ENCODE data around the gene CNIH3.
"Not testable (repeated sequence)": the region's sequence is repeated elsewhere in the genome, so short reads cannot be mapped to it uniquely, and the experiment has no call there.

CNIH3 gene

DNA sequence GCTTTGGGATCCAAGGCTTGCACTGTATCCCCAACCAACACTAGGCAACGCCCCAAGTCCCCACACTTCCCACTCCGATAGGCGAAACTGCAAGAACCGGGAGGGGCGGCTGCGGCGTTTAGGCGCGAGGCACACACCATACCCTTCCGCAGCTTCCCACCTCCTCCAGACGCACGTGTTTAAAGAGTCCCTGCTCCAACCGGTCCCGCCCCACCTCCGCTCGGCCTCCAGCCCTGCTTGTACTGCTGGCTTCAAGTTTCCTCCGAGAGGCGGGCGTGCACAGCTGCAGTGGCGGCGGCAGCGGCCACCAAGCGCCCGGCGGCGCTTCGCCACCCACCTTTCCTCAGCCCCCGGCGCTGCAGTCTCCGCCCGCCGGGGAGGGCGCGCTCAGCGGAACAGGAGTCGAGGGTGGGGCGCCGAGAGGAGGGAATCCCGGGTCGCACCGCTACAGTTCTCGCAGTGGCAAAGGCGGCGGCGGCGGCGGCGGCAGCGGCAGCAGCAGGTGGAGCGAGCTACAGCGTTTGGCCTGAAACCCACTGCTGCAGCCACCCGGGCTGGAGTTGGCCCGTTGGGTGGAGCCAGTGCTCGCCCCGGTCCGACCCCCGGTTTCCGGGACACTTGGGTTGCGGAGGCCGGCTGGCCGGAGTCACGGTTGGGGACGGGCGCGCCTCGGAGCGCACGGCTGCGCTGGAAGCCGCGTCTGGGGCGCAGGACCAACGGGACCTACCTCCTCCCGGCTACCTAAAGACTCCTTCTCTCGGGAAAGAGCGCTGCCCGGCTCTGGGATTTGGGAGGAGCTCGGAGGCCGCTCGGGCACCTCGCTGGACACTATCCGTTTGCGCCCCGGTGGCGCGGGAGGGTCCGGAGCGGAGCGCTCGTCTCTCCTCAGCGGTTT, at the start of gene CNIH3:
Gene CNIH3, plus strand, starts transcription at position 457 of the 895 bp plus-strand sequence. CDS start 858 bp downstream, outside the sequence.
- peak; percentile 67 for DNase-seq

DNA sequence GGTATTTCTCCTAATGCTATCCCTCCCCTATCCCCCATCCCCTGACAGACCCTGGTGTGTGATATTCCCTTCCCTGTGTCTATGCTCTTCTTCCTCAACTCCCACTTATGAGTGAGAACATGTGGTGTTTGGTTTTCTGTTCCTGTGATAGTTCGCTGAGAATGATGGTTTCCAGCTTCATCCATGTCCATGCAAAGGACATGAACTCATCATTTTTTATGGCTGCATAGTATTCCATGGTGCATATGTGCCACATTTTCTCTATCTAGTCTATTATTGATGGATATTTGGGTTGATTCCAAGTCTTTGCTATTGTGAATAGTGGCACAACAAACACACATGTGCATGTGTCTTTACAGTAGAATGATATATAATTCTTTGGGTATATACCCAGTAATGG, 49.6 kb upstream of the CNIH3 start:
- not testable (repeated sequence) for DNase-seq

DNA sequence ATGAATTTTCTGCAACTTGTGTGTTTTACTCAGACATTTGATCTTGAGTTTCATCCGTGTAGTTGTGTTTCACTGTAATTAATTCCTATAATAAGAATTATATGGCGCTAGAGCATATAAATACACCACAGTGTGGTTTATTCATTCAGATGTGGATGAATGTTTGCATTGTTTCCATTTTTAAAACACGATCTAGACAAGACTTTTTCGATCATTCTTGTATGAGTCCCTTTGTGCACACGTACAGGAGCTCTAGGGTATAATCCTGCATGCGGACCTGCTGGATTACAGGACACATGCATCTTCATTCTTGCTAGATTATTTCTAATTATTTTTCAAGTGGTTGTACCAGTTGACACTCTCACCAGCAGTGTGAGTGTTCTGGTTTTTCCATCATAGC, 46.8 kb upstream of the CNIH3 start:
- DNase-seq: no peak

DNA sequence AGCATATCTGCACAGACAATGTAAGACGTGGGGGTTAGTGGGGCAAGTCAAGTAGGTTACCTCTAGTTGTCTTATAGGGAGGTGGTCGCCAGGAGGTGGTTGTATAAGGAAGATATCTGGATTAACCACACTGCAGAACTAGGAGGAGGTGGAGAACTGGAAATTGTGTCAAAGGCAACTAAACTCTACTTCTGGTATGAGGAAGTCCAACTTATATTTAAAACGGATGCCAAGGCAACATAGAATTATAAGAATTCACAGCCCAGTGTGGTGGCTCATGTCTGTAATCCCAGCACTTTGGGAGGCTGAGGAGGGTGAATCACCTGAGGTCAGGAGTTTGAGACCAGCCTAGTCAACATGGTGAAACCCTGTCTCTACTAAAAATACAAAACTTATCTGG, 44.1 kb upstream of the CNIH3 start:
- not testable (repeated sequence) for DNase-seq

DNA sequence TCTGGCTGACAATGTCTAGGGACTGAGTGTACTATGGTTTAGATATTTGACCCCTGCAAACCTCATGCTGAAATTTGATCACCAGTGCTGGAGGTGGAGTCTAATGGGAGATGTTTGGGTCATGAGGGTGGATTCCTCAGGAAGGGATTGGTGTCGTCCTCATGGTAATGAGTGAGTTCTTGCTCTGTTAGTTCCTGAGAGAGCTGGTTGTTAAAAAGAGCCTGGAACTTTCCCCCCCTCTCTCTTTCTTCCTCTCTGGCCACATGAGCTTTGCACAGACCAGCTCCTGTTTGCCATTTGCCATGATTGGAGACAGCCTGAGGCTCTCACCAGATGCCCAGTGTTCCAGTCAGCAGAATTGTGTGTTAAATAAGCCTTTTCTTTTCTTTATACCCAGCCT, 36.6 kb upstream of the CNIH3 start:
- DNase-seq: no peak

DNA sequence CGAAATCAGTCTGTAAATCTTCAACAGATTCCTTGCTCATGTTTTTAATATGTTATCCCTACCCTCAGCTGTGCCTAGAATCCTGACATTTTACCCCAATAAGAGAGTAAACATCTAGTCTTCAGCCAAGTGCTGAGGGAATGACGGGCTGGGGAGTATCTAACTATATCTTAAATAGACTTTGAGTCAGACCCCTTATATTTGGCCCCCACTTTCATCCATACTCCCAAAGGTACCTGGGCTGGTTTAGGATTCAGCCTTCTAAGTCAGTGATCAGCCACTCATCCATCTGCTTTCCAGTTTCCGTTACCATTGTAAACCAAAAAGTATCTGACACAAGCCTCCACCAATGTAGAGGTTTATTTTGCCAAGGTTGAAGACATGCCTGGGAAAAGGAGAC, 36.1 kb upstream of the CNIH3 start:
- DNase-seq: no peak

DNA sequence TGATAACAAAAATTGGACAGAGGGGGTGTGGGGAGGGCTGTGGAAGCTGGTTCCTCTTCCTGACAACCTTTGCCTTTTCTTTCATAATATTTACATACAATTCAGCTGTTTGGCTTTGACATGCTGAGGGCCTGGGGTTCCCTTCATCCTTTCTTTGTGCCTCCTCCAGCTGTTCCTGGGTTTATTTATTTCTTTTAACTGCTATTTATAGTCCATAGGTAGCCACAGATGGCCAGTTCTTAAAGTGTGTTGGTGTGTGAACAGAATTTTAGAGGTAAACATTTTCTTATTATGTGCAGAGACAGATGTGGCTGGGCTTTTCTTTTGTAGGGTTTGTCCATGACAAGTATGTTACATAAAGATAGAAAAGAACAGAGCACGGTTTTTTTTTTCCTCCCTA, 34.1 kb upstream of the CNIH3 start:
- no peak for DNase-seq

DNA sequence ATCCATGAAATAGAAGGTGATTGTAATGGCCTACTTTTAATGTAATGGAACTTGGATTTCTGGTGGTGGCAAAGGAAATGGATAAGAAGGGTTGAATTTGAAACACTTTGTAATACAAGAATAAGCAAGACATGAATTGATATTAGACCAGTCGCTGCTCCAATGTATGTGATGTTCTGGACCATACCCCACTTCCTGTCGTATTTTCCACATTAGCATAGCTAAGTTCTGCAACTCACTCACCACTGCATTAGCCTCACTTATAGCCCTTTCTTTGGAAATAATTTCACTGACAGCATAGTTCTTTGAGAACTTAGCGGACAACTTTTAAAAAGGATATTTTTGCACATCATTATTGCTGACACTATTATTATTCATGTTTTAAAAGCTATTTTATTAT, 32.3 kb upstream of the CNIH3 start:
- DNase-seq: no peak

DNA sequence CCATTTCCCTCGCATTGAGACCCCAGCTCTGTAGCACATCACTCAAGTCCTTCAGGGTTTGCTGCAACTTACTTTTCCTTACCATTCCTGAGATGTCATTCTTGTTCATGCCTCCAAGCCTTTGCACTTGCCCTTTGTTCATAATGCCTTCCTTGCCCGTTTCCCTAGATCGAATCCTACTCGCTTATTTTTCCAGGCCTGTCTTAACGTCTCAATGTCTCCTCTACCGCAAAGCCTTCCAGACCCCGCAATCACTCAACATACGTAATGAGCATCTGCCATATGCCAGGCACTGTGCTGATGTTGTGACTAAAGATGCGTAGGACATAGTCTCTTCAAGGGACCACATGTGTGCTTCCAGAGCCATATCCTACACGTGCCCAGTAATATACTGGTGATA, 31.1 kb upstream of the CNIH3 start:
- DNase-seq: no peak

DNA sequence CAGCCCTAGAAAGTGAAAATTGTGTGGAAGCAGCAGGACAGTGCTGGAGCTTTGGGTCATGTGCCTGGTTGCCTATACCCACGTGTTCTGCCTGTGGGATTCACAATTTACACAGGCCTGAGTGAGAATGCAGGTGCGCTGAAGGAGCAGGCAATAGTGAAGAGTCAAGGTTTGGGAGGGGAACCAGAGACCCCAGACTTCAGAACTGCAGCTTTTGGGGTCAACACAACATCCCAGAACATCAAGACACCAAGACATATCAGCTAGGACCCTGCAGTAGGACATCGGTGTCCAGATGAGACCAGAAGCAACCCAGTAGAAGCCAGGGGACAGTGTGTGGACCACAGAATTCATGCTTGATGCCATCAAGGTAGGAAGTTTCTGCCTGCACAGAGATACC, 29.1 kb upstream of the CNIH3 start:
- no peak for DNase-seq

DNA sequence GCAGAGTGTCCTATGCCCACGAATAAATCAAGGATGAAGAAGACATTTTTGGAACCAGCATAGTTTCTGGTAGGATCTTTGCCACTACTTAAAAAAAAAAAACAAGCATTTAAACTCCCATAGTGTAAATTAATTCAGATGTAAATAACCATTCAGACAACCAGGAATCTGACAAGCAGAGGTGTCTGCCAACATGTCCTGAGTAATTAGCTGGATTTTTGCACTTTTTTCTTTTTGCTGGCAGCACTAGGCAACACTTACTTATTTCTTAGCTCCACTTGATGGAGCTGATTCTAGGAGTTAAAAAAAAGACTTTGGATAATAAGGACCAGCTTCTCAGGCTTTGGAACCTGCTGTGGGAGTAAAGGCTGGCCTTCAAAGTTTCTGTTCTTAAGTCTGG, 27.6 kb upstream of the CNIH3 start:
- DNase-seq: no peak

DNA sequence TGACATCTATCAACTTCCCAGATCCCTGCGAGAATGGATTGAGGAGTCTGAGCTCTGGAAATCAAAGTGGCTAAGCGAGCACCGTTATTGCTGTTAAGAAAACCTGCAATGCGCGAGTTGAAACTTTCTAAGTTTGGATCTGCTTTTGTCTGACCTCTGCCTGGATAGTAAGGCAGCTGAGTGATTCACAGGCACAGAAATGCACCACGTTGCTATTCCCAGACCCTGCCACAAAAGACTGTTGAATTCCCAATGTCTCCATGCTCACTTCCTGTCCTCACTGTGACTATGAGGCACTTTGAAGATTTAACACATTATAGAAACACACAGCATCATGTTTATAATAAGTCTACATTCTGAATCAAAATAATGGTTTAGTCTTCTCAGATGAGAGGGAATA, 27.1 kb upstream of the CNIH3 start:
- no peak for DNase-seq

DNA sequence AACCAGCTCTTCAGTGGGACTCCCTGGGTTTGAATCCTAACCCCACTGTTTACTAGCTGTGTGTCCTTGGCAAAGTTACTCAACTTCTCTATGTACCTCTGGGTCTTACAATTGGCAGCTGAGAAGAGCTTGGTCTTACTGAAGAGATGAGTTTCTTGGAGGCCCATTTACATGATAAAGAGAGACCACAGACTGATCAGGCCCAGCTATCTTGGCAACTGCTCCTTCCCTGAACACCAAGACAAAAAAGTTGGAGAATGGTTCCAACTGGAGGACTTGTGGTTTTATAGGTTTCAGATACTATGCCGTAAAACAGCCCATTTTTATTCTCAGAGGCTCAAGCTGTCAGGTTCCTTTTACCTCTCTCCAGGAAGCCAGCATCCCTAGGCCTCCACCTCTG, 24.8 kb upstream of the CNIH3 start:
- DNase-seq: no peak

DNA sequence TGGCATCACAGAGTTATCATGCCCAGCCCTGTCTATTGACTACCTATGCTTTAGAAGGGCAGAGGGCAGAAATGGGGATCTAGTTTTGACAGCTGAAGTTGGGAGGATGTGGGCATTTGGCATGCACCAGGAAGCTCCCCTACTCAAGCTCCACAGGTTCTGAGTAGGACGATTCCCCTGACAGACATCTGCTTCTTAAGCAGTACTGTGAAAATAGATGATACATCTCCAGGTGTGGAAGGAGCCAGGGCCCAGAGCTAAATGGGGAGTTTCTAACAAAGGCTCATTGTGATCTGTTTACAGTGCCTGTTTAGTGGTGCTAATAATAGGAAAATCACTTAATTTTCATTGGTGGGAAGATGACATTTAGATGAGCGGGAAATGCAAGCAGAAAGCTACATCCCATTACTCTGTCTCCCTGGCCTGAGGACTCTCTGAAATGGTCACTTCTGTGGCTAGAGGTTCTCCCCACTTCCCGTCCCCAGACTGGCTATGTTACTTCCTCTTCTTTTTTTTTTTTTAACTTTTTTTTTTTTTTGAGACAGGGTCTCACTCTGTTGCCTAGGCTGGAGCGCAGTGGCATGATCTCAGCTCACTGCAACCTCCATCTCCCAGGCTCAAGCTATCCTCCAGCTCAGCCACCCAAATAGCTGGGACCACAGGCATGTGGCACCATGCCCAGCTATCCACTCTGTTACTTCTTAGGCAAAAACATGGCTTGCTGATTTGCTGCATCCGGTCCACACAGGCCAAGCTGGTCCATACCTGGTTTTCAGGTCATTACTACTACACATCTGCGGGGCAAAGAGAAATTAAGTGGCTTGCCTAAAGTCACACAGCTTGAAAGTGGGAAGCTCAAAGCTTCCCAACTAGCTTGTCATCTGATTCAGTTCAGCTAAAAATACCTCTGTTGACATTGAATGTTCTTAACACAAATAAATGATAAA, 23.2 kb upstream of the CNIH3 start:
- DNase-seq: no peak

DNA sequence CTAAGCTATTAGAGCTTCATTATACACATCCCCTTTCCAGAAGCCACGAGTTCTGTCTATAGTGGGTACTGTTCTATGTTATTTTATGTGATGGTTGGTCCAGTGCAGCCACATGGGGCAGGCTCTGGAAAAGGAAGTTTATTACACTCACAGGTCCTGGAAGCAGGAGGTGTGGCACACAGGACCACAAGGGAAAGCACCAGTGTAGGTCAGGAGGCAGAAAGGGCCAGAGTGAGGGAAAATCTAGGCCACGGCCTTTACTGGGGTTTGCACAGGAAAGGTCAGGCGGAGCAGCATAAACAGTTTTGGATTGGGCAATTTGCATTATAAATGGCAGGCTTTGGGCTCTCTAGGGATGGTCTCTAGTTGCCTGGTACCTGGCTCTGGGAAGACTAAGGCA, 21.8 kb upstream of the CNIH3 start:
- no peak for DNase-seq

DNA sequence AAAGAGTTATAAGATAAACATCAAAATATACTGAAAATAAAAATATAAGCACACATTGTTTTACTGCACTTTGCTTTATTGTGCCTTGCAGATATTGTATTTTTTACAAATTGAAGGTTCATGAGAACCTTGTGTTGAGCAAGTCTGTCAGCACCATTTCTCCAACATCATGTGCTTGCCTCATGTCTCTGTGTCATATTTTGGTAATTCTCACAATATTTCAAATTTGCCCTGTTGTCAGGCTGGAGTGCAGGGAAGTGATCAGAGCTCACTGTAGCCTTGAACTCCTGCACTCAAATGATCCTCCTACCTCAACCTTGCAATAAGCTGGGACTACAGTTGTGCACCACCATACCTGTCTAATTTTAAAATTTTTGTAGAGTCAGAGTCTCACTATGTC, 21.3 kb upstream of the CNIH3 start:
- no peak for DNase-seq

DNA sequence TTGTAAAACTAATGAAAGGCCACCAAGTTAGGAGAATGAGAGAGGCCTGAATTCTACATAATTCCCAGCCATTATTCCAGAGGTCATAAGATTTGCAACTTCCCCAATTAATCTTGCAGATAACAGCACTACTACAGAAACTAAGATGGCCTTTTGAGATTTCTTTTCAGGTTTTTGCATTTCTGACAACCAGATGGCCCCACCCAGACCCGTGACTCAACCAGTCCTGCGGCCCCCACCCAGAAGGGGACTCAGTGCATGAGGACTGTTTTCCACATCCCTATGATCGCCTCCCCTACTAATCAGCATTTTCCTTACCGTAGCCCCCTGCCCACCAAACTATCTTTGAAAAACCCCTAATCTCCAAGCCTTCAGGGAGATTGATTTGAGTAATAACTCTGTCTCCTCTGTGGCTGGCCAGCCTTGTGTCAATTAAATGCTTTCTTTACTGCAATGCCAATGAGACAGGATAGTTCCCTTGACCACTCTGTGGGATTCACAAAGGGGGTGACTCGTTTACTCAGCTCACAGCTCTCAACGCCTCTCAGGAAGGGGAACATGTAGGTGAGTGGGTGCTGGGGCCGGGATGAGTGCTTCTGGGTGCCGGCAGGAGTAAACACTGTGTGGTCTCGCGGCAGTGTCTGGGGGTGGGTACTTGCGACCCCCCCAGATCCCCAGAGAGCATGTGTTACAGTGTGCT, 10.5 kb upstream of the CNIH3 start:
- no peak for DNase-seq

DNA sequence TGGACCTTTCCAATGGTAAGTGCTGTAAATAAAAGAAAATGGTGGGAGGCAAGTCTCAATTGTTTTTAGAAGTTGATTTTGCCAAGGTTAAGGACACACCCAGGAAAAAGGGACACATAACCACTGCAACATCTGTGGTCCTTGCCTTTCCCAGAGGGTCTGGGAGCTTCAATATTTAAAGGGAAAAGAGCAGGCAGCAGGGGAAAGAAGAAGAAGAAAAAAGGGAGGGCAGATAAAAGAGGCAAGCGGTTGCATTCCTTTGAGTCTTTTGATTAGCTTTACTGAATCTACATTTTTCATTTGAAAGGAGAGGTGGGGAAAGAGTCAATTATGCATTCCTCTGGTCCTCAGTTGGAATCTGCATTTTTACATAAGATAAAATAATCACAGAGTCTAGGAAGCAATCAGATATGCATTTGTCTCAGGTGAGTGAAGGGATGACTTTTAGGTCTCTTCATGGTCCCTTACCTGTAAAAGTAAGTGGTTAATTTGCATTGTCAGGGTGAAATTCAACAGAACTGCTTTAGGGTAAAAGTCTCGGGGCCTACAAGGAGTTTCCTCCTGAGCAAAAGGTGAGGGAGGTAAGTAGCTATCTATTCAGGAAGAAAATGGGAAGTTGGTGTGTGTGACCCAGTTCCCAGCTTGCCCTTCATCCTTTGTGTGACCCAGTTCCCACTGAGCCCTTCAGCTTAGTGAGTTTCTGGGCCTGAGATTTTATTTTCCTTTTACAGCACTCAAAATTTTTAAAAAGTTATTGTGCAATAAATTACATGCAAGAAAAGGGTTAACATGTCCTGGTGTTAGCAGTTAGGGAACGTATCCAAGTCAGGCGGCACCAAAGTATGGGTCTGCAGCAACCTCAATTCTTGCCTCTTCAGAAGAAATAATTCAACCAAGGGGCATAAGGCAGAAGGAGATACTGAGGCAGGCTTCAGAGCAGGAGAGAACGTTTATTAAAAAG, 8.6 kb upstream of the CNIH3 start:
- no peak for DNase-seq

DNA sequence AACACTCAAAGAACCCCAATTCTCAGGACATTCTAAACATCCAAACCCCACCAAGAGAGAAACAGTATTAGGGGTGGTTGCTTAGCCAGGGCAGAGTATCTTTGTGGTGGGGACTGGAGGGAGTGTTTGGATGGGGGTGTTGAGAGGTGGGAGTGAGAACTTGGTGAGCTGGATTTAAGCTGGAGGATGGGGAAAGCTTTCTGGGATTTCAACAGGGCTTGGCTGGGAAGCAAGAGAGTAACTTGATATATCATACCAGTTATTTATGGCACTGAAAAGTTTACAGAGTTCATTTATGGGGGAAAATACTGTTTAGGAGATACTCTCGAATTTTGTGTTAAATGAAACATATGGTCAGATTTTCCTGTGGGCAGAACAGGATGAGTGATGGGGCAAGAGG, 6.8 kb upstream of the CNIH3 start:
- no peak for DNase-seq

DNA sequence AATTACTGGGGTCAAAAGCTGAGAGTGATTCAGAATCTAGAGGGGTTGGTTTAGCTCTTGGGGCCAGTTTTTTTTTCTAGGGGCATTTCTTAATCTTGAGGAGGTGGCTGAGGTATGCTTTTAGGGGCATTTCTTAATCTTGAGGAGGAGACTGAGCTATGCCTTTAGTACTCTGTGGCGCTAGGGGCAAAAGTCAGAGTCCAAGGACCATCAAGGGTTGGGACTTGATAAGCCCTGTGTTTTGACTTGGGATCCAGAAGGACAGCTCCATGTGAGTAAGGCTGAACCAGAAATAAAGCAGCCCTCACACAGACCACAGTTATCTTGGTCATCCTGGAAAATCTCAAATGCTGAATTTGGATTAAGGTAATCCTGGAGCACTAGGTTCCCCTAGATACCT, 3.9 kb upstream of the CNIH3 start:
- no peak for DNase-seq

DNA sequence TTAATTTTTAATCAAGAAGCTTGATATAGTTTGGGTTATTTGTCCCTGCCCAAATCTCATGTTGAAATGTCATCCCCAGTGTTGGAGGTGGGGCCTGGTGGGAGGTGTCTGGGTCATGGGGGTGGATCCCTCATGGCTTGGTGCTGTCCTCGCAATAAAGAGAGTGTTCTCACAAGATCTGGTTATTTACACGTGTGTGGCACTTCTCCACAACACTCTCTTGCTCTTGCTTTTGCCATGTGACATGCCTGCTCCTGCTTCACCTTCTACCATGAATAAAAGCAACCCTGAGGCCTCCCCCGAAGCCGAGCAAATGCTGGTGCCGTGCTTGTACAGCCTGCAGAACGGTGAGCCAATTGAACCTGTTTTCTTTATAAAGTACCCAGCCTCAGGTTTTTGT, 2.6 kb upstream of the CNIH3 start:
- no peak for DNase-seq
